ENCODE results near the gene DCTN2.

DCTN2 gene

DNA sequence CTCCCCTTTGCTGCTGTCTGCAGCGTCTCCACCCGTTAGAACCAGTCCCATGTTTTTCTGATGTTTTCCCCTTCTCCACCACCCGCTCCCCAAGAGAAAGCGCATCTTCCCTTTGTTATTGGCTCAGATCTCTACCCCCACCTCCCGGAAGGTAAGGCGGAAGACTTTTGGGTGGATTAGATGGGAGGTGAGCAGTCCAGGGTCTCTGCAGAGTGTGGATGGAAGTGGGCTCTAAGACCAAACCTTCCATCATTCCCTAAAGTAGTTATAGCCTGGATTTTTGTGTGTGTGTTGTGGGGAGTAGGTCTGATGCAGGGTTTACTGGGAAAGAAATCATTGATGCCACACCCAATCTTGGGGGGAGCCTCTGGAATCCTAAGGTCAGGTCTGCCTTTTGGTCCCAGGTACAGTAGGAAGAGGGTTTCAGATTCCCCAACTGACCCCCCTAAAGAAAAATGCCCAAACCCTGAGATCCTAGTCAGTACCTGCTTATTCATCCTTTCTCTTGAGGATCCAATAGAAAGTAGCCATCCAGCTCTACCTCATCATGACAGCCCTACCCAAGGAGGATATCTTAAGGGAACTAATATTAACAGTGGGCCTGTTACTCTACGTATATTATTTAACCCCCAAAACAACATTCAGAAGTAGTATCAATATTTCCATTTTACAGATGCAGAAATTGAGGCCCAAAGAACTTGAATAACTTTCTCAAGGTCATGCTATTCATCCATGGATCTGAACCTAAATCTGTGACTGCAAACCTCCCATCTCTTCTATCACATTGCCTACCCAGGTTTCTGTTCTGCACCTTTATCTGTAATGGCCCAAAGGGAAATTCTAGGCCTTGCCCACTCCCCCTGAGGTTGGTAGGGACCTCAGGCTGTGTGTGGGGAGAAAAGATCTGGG lies 3.9 kb upstream of the DCTN2 start:
- no peak for DNase-seq (ENCODE audit: low spot score)
- in situ Hi-C loops (cut with MboI; ENCODE audit: low sequenced_read_pairs, unreplicated experiment), result no loop called here
- TF ChIP-seq, protein P1, sequence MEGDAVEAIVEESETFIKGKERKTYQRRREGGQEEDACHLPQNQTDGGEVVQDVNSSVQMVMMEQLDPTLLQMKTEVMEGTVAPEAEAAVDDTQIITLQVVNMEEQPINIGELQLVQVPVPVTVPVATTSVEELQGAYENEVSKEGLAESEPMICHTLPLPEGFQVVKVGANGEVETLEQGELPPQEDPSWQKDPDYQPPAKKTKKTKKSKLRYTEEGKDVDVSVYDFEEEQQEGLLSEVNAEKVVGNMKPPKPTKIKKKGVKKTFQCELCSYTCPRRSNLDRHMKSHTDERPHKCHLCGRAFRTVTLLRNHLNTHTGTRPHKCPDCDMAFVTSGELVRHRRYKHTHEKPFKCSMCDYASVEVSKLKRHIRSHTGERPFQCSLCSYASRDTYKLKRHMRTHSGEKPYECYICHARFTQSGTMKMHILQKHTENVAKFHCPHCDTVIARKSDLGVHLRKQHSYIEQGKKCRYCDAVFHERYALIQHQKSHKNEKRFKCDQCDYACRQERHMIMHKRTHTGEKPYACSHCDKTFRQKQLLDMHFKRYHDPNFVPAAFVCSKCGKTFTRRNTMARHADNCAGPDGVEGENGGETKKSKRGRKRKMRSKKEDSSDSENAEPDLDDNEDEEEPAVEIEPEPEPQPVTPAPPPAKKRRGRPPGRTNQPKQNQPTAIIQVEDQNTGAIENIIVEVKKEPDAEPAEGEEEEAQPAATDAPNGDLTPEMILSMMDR (IDR thresholded peaks at IDR 0.05; ENCODE audit: borderline replicate concordance, control extremely low read depth, extremely low read depth, insufficient read depth, missing control alignments), result no peak

DNA sequence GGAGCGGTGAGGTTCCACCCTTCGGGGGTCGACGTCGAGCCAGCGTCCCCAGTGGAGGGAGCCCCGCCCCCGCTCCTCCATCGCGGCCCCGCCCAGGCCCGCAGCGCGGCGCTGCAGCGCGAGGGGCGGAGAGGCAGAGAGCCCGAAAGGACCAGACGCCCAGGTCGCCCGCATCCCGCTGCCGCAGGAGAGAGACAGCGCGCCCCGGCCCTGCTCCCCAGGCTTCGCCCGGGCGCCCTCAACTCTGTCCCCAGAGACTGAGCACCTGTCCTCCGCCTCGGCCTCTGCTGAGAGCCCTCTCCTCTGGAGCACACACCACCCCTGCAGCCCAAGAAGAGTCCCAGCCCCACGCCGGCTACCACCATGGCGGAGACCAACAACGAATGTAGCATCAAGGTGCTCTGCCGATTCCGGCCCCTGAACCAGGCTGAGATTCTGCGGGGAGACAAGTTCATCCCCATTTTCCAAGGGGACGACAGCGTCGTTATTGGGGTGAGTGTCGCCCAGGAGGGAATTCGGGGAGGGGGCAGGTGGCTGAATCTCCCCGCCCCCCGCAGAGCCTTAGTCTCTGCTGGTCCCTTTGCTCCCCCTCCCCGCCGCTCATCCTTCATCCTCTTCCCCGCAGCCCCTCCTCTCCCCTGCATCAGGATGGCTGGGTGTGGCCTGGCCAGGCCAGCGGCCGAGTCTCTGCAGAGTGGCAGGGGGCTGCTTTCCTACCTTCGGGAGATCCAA lies 3.1 kb upstream of the DCTN2 start, which contains the start of gene KIF5A:
Gene KIF5A (plus strand): TSS at position 136 of the 732 bp plus-strand sequence. CDS start 228 bp downstream, at position 364.
- DNase-seq (ENCODE audit: low spot score), result peak; percentile 85
- in situ Hi-C loops (cut with MboI; ENCODE audit: low sequenced_read_pairs, unreplicated experiment), result no loop called here
- TF ChIP-seq, protein P1 (IDR thresholded peaks at IDR 0.05; ENCODE audit: borderline replicate concordance, control extremely low read depth, extremely low read depth, insufficient read depth, missing control alignments), result no peak

DNA sequence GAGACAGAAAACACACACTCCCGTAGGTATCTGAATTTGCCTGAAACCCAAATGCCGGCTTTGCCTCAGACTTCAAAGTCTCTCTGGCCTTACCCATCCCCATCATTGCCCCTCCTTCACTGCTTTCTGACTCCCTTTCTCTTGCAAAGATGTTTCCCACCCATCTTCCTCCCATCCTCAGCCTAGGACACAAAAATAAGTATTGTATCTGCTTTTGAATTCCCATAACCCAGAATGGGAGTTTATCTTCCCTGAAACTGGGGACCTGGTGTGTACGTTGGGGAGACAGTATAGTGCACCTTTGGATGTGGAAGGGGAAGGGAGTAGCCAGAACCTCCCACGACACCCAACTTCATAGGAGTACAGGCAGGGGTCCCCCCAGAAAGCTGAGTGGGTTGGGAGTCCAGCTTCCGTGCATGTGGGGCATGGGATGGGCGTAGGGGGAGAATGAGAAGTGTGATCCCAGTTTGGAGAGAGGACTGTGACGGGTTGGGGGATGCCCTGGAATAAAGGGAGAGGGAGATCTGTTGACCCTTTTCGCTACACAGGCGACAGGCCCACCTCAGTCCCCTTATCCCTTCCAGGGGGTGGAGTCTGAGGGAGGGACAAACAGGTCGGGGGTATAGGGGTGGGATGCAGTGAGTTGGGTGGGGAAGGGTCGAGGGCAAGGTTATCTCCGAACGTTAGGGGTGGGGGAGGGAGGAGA lies 2.4 kb upstream of the DCTN2 start:
- TF ChIP-seq, protein P1 (IDR thresholded peaks at IDR 0.05; ENCODE audit: borderline replicate concordance, control extremely low read depth, extremely low read depth, insufficient read depth, missing control alignments), result no peak
- in situ Hi-C loops (cut with MboI; ENCODE audit: low sequenced_read_pairs, unreplicated experiment), result no loop called here
- no peak for DNase-seq (ENCODE audit: low spot score)

DNA sequence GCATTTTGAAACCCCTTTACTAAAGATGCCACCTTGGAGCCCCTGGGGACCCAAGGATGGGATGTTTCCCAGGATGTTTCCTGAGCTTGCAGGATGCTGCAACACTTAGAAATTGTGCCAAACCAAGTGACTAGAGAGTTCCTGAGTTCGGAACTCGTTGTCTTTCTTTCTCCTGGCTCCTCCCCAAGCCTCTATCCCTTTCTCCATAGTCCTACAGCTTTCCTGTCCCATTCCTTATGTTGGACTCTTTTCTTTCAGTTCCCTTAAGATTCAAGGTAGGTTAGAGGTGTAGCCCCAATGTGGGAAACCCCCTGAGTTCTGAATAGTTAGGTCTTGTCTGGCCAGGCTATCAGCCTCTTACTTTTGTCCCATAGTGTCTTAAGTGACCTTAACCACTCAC lies 1.5 kb upstream of the DCTN2 start:
- in situ Hi-C loops (cut with MboI; ENCODE audit: low sequenced_read_pairs, unreplicated experiment), result no loop called here
- TF ChIP-seq, protein P1 (IDR thresholded peaks at IDR 0.05; ENCODE audit: borderline replicate concordance, control extremely low read depth, extremely low read depth, insufficient read depth, missing control alignments), result no peak
- no peak for DNase-seq (ENCODE audit: low spot score)

DNA sequence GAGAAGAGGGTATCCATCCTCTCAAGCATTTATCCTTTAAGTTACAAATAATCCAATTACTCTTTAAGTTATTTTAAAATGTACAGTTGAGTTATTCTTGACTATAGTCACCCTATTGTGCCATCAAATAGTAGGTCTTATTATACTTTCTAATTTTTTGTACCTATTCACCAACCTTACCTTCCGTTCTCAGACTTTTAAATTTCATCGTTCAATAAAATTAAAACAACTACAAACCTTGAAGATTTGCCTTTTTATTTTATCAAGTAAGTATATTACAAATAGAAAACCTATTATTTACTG lies 972 bp upstream of the DCTN2 start:
- TF ChIP-seq, protein P1 (IDR thresholded peaks at IDR 0.05; ENCODE audit: borderline replicate concordance, control extremely low read depth, extremely low read depth, insufficient read depth, missing control alignments), result no peak
- in situ Hi-C loops (cut with MboI; ENCODE audit: low sequenced_read_pairs, unreplicated experiment), result no loop called here
- DNase-seq (ENCODE audit: low spot score), result no peak

DNA sequence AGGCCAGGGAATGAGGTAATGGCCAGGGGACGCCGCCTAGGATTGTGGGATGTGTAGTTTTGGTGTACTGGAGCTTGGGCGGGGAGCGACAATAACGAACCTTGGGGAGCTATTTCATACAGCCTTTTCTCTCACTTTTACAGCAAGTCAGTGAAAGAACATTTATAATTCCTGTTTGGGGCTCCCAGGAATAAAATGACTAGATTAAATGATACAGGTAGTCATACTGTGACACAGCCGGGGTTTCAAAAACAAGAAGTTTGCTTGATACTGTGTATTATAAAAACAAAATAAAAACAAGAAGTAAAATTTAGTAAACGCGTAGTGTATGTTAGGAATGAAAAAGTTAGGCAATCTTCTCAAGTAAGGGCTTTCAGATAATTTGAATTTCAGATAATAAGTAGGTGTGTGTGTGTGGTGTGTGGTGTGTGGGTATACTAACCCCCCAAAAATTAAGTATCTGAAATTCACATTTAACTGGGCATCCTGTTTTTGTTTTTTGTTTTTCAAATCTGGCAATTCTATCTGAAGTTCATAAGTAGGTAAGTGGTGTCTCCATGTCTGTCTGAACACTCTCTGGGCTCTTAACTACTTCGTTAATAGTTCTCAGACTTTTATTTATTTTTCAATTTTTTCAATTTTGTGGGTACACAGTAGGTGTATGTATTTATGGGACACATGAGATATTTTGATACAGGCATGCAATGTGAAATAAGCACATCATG lies 458 bp upstream of the DCTN2 start:
- in situ Hi-C loops (cut with MboI; ENCODE audit: low sequenced_read_pairs, unreplicated experiment), result no loop called here
- TF ChIP-seq, protein P1 (IDR thresholded peaks at IDR 0.05; ENCODE audit: borderline replicate concordance, control extremely low read depth, extremely low read depth, insufficient read depth, missing control alignments), result no peak
- no peak for DNase-seq (ENCODE audit: low spot score)
